Trophoblast cell (in vitro differentiated cells and primary cell): Measurements from ENCODE around the gene PDS5B.

ENCODE experiments used
- DNase-seq, 2 donors: peaks; one replicate each; pipeline ENCODE4 v3.0.0-alpha.2; 2016
- H2AFZ ChIP-seq: 2 replicates; pipeline ENCODE4 v1.6.1; 2013; ENCODE audit warnings: low read length, moderate library complexity, mild to moderate bottlenecking; ENCODE audit not compliant: insufficient read depth, poor library complexity
- H2AK5ac ChIP-seq: 2 replicates; pipeline ENCODE4 v1.6.1; 2013; ENCODE audit warnings: mild to moderate bottlenecking, low read length
- H2BK120ac ChIP-seq: 2 replicates; pipeline ENCODE4 v1.6.1; 2013; ENCODE audit warnings: low read length, mild to moderate bottlenecking, moderate library complexity; ENCODE audit not compliant: insufficient read depth, poor library complexity
- H2BK12ac ChIP-seq: 2 replicates; pipeline ENCODE4 v1.6.1; 2013; ENCODE audit warnings: mild to moderate bottlenecking, low read length, moderate library complexity
- H2BK5ac ChIP-seq: 2 replicates; pipeline ENCODE4 v1.6.1; 2013; ENCODE audit warnings: low read length, low read depth, moderate library complexity, mild to moderate bottlenecking; ENCODE audit not compliant: poor library complexity
- H3K14ac ChIP-seq: 2 replicates; pipeline ENCODE4 v1.6.1; 2013; ENCODE audit warnings: mild to moderate bottlenecking, low read length
- H3K18ac ChIP-seq: 2 replicates; pipeline ENCODE4 v1.6.1; 2013; ENCODE audit warnings: mild to moderate bottlenecking, low read length
- H3K23ac ChIP-seq: 2 replicates; pipeline ENCODE4 v1.6.1; 2013; ENCODE audit warnings: low read length
- H3K27ac ChIP-seq: 2 replicates; pipeline ENCODE4 v1.5.1; 2013; ENCODE audit warnings: low read depth, mild to moderate bottlenecking, inconsistent platforms, low read length, moderate library complexity
- H3K27me3 ChIP-seq: 2 replicates; pipeline ENCODE4 v1.6.1; 2013; ENCODE audit warnings: inconsistent platforms, mild to moderate bottlenecking, low read length, moderate library complexity; ENCODE audit not compliant: insufficient read depth
- H3K36me3 ChIP-seq, 2 experiments: 1 replicate in 1 of 2; 2 replicates in 1 of 2; pipeline ENCODE4 v1.6.1; 2013; ENCODE audit warnings: low read length in 2 of 2, mild to moderate bottlenecking in 2 of 2, moderate library complexity in 1 of 2; ENCODE audit not compliant: insufficient read depth in 2 of 2, control insufficient read depth in 1 of 2
- H3K4ac ChIP-seq: 2 replicates; pipeline ENCODE4 v1.6.1; 2013; ENCODE audit warnings: low read depth, mild to moderate bottlenecking, low read length, moderate library complexity
- H3K4me1 ChIP-seq, 2 experiments: 1 replicate in 1 of 2; 2 replicates in 1 of 2; pipeline ENCODE4 v1.6.1; 2013; ENCODE audit warnings: low read length in 2 of 2, mild to moderate bottlenecking in 2 of 2, moderate library complexity in 1 of 2; ENCODE audit not compliant: insufficient read depth in 2 of 2, control insufficient read depth in 1 of 2
- H3K4me2 ChIP-seq: 2 replicates; pipeline ENCODE4 v1.6.1; 2013; ENCODE audit warnings: inconsistent platforms, mild to moderate bottlenecking, low read length, moderate library complexity
- H3K4me3 ChIP-seq: 2 replicates; pipeline ENCODE4 v1.5.1; 2013; ENCODE audit warnings: mild to moderate bottlenecking, low read depth, low read length, inconsistent platforms
- H3K79me1 ChIP-seq: one replicate; pipeline ENCODE4 v1.6.1; 2013; ENCODE audit warnings: low read length
- H3K79me2 ChIP-seq: 2 replicates; pipeline ENCODE4 v1.6.1; 2013; ENCODE audit warnings: low read length, mild to moderate bottlenecking; ENCODE audit not compliant: control insufficient read depth, insufficient read depth, poor library complexity
- H3K9ac ChIP-seq: 2 replicates; pipeline ENCODE4 v1.6.1; 2013; ENCODE audit warnings: mild to moderate bottlenecking, low read length
- H3K9me3 ChIP-seq: 2 replicates; pipeline ENCODE4 v1.6.1; 2013; ENCODE audit warnings: low read depth, mild to moderate bottlenecking, control low read depth, inconsistent platforms, low read length; ENCODE audit not compliant: insufficient read depth
- H4K12ac ChIP-seq: 2 replicates; pipeline ENCODE4 v1.6.1; 2013; ENCODE audit warnings: low read depth, mild to moderate bottlenecking, low read length, moderate library complexity
- H4K8ac ChIP-seq: 2 replicates; pipeline ENCODE4 v1.6.1; 2013; ENCODE audit warnings: low read depth, mild to moderate bottlenecking, low read length, moderate library complexity
- H4K91ac ChIP-seq: one replicate; pipeline ENCODE4 v1.6.1; 2013; ENCODE audit warnings: low read depth, mild to moderate bottlenecking, low read length, moderate library complexity
- WGBS: extraction: QIAGEN DNeasy Blood & Tissue Kit; methylation state at CpG from one replicate; pipeline ENCODE4 v1.1.7; 2013; ENCODE audit warnings: missing lambda C conversion rate; ENCODE audit not compliant: insufficient read length, insufficient coverage; ENCODE audit errors: extremely low coverage; 5-methylcytosine and 5-hydroxymethylcytosine counted together

The PDS5B gene

DNA sequence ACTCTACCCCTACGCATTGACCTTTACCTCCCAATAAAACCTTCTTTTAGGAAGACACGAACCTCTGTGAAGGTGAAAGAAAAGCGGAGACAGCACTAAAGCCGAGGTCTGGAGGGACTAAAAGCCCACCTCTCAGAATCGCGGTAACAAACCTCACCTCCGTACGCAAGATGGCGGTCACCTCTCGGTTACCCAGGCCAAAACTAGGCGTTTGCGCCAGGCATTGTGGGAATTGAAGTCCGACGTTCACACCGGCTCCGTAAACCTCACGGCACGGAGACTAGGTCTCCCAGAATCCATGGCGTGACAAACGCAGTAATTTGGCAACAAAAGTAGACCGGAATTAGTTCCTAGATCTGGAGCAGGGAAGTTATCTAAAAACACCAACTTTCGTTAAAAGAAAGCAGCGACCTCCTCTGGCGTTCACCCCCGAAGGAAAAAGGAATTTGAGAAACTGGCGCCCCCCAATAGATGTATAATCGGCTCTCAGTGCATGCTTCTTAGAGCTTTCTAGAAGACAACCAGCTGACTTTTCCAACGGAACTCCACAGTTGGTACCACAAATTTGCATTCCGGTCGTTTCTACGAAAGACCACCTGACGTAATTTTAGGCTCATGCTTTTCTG is 47.5 kb upstream of the PDS5B start, which contains the start of gene N4BP2L2:
N4BP2L2 (minus strand) TSS at position 175 of the 626 bp plus-strand sequence. CDS start 1,768 bp downstream, outside the sequence.
- Histone ChIP-seq H3K9ac (peak within 1 kb of the TSS; percentile 66), H3K4me2 (peak within 1 kb of the TSS; percentile 84), H3K4me1 (peaks cover 0 to 1% of the 10 kb centered on the region in 2 experiments), H4K91ac (peak within 1 kb of the TSS; percentile 83), H3K4ac (peak within 1 kb of the TSS; percentile 99), H3K79me2 (peaks cover 10% of the 10 kb centered on the region), H2AK5ac (peak within 1 kb of the TSS; percentile 84), H3K27me3 (no peaks in the 10 kb centered on the region), H3K4me3 (peak within 1 kb of the TSS; percentile 88), H3K9me3 (no peaks in the 10 kb centered on the region), H3K14ac (peak within 1 kb of the TSS; percentile 94), H2BK12ac (no peak within 1 kb of the TSS), H3K18ac (peak within 1 kb of the TSS; percentile 93), H2BK5ac (peak within 1 kb of the TSS; percentile 71), H4K12ac (peak within 1 kb of the TSS; percentile 88), H3K36me3 (peaks cover 2% of the 10 kb centered on the region in 2 experiments), H2BK120ac (peak within 1 kb of the TSS; percentile 74), H3K79me1 (peaks cover 13% of the 10 kb centered on the region), H4K8ac (peak within 1 kb of the TSS; percentile 93), H2AFZ (peak within 1 kb of the TSS; percentile 54), H3K23ac (no peak within 1 kb of the TSS), H3K27ac (peak within 1 kb of the TSS; percentile 66)
- no CpG with 5 or more reads among the region's 32 CpGs for WGBS
- DNase-seq, result peak; percentile 96 to 99

DNA sequence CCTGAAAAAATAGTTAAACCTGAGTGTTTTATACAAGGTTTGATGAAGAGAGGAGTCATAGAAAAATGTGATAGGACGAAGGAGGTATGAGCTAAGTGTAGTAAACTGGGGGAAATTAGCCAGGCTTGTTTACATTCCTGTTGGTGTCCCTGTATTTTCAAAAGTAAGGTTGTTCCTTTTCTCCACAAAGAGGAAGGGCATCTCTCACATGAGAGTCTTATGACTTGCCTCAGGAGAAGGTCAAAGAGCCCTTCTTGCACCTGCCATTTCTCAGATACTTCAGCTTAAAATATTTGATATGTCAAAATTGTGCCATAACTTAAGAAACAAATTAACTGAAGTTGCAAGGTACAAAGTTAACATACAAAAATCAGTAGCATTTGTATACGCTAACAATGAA is 44.0 kb upstream of the PDS5B start:
- Histone ChIP-seq H3K79me2 (peaks cover 10% of the 10 kb centered on the region), H3K36me3 (no peaks in the 10 kb centered on the region), H3K9me3 (no peaks in the 10 kb centered on the region), H2BK120ac (no peak overlapping the region), H2AK5ac (no peak overlapping the region), H4K91ac (no peak overlapping the region), H2BK12ac (no peak overlapping the region), H3K4me1 (peaks cover 0 to 1% of the 10 kb centered on the region in 2 experiments), H4K12ac (no peak overlapping the region), H3K4me3 (no peak overlapping the region), H3K4me2 (no peak overlapping the region), H4K8ac (no peak overlapping the region), H3K27ac (no peak overlapping the region), H3K14ac (no peak overlapping the region), H3K79me1 (peaks cover 13% of the 10 kb centered on the region), H3K23ac (no peak overlapping the region), H3K9ac (no peak overlapping the region), H3K18ac (no peak overlapping the region), H2BK5ac (no peak overlapping the region), H2AFZ (no peak overlapping the region), H3K27me3 (no peaks in the 10 kb centered on the region), H3K4ac (no peak overlapping the region)
- no CpG with 5 or more reads among the region's 2 CpGs for WGBS
- DNase-seq, result no peak

DNA sequence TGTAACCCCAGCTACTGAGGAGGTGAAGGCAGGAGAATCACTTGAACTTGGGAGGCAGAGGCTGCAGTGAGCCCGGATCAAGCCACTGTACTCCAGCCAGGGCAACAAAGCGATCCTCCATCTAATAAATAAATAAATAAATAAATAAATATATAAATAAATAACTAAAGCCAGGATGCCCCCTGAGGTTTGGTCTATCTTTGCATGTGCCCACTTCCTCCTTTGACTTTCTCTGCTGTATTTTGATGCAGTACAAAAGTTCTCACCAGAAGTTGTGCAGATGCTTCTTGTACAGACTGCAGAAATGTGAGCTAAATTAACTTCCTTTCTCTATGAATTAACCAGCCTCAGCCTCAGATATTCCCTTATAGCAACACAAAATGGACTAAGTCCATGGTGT is 41.2 kb upstream of the PDS5B start:
- Histone ChIP-seq H3K23ac (no peak overlapping the region), H2AK5ac (no peak overlapping the region)
- no peak for DNase-seq

DNA sequence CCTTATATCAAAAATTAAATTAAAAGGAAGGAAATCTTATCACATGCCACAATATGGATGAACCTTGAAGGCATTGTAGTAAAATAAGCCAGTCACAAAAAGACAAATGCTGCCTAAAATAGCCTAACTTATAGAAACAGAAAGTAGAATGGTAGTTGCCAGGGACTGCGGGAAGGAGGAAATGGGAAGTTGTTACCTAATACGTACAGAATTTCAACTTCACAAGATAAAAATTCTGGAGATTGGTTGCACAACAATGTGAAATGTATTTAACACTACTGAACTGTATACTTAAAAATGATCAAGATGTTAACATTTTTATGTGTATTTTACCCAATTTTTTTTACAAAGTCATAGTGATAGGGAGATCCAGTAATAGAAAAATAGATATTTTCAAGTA is 37.4 kb upstream of the PDS5B start:
- no peak overlapping the region for H3K4me2 ChIP-seq
- no peaks in the 10 kb centered on the region for H3K9me3 ChIP-seq
- H3K23ac ChIP-seq, result no peak overlapping the region
- H3K79me2 ChIP-seq, result no peaks in the 10 kb centered on the region
- no peak overlapping the region for H3K14ac ChIP-seq
- H3K4me3 ChIP-seq, result no peak overlapping the region
- no peaks in the 10 kb centered on the region for H3K36me3 ChIP-seq
- no peak overlapping the region for H2BK120ac ChIP-seq
- no peak overlapping the region for H2AFZ ChIP-seq
- no peak overlapping the region for H2AK5ac ChIP-seq
- H4K12ac ChIP-seq, result no peak overlapping the region
- H4K91ac ChIP-seq, result no peak overlapping the region
- H3K79me1 ChIP-seq, result no peaks in the 10 kb centered on the region
- no CpG with 5 or more reads among the region's 2 CpGs for WGBS
- no peak overlapping the region for H4K8ac ChIP-seq
- no peak overlapping the region for H2BK5ac ChIP-seq
- no peaks in the 10 kb centered on the region for H3K4me1 ChIP-seq
- no peak overlapping the region for H3K9ac ChIP-seq
- H3K4ac ChIP-seq, result no peak overlapping the region
- no peaks in the 10 kb centered on the region for H3K27me3 ChIP-seq
- H2BK12ac ChIP-seq, result no peak overlapping the region
- peak in 1 of 2 donors; percentile 65 for DNase-seq
- H3K18ac ChIP-seq, result no peak overlapping the region
- H3K27ac ChIP-seq, result no peak overlapping the region

More for the DNA sequence above, 41.2 kb upstream of the PDS5B start:
- H2AFZ ChIP-seq, result no peak overlapping the region
- no peak overlapping the region for H3K9ac ChIP-seq
- no peak overlapping the region for H3K14ac ChIP-seq
- H3K79me2 ChIP-seq, result no peaks in the 10 kb centered on the region
- H2BK120ac ChIP-seq, result no peak overlapping the region
- H3K4me3 ChIP-seq, result no peak overlapping the region
- no peak overlapping the region for H3K4ac ChIP-seq
- no peaks in the 10 kb centered on the region for H3K79me1 ChIP-seq
- no peaks in the 10 kb centered on the region for H3K9me3 ChIP-seq
- no peak overlapping the region for H3K27ac ChIP-seq
- H2BK5ac ChIP-seq, result no peak overlapping the region
- no peaks in the 10 kb centered on the region for H3K27me3 ChIP-seq
- H4K12ac ChIP-seq, result no peak overlapping the region
- no peak overlapping the region for H3K18ac ChIP-seq
- no peak overlapping the region for H3K4me2 ChIP-seq
- H4K91ac ChIP-seq, result no peak overlapping the region
- H2BK12ac ChIP-seq, result no peak overlapping the region
- H4K8ac ChIP-seq, result no peak overlapping the region
- no peaks in the 10 kb centered on the region for H3K36me3 ChIP-seq
- no peaks in the 10 kb centered on the region for H3K4me1 ChIP-seq
- no CpG with 5 or more reads among the region's 2 CpGs for WGBS
